ENCODE data around the gene LDLRAP1.

The LDLRAP1 gene

DNA sequence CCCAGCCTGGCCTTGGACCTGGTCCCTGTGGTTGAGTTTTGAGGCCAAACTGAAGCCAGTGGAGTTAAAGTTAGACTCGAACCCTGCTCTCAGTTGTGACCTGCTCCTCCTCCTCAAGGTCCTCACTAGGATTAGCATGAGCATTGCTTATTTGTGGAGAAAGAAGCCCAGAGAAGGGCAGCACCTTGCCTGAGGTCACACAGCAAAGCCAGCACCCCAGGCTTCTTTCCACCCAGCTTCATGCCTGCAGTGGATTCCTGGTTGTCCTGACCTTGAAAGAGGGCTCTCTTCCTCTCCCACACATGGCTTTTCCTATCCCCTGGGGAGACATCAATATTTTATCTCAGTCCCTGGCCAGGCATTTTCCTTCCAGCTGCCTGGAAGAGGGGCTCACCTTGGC lies 2.8 kb downstream of the LDLRAP1 start:
- H3K9me3 ChIP-seq (ENCODE audit: insufficient read depth, low read depth, low read length), result no peaks in the 10 kb centered on the region
- H3K36me3 ChIP-seq (ENCODE audit: insufficient read depth, low read length), result no peaks in the 10 kb centered on the region
- H3K9ac ChIP-seq (ENCODE audit: low read depth, low read length, poor library complexity, severe bottlenecking), result no peak overlapping the region
- H3K9me2 ChIP-seq (replicated peaks; ENCODE audit: low read depth, low read length), result no peaks in the 10 kb centered on the region
- no peak overlapping the region for H3K4me3 ChIP-seq (ENCODE audit: low read length, poor library complexity, severe bottlenecking)
- no peak for TF ChIP-seq EZH2phosphoT487 (IDR thresholded peaks at IDR 0.05; ENCODE audit: borderline replicate concordance)
- TF ChIP-seq, protein P1, sequence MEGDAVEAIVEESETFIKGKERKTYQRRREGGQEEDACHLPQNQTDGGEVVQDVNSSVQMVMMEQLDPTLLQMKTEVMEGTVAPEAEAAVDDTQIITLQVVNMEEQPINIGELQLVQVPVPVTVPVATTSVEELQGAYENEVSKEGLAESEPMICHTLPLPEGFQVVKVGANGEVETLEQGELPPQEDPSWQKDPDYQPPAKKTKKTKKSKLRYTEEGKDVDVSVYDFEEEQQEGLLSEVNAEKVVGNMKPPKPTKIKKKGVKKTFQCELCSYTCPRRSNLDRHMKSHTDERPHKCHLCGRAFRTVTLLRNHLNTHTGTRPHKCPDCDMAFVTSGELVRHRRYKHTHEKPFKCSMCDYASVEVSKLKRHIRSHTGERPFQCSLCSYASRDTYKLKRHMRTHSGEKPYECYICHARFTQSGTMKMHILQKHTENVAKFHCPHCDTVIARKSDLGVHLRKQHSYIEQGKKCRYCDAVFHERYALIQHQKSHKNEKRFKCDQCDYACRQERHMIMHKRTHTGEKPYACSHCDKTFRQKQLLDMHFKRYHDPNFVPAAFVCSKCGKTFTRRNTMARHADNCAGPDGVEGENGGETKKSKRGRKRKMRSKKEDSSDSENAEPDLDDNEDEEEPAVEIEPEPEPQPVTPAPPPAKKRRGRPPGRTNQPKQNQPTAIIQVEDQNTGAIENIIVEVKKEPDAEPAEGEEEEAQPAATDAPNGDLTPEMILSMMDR (conservative IDR thresholded peaks at IDR 0.05; ENCODE audit: low read length), result no peak
- no peaks in the 10 kb centered on the region for H3K27me3 ChIP-seq (ENCODE audit: insufficient read depth, low read length, poor library complexity, severe bottlenecking)
- no peak overlapping the region for H3K4me2 ChIP-seq (ENCODE audit: low read depth, low read length, poor library complexity, severe bottlenecking)
- H3K4me1 ChIP-seq (ENCODE audit: insufficient read depth, low read length, poor library complexity, severe bottlenecking), result peaks cover 12% of the 10 kb centered on the region
- H4K20me1 ChIP-seq (ENCODE audit: insufficient read depth, low read length, poor library complexity, severe bottlenecking), result no peaks in the 10 kb centered on the region
- H3K79me2 ChIP-seq (ENCODE audit: insufficient read depth, low read length), result no peaks in the 10 kb centered on the region
- no peaks in the 10 kb centered on the region for H3F3A ChIP-seq (ENCODE audit: low read depth)
- H2AFZ ChIP-seq (ENCODE audit: low read length), result no peak overlapping the region

DNA sequence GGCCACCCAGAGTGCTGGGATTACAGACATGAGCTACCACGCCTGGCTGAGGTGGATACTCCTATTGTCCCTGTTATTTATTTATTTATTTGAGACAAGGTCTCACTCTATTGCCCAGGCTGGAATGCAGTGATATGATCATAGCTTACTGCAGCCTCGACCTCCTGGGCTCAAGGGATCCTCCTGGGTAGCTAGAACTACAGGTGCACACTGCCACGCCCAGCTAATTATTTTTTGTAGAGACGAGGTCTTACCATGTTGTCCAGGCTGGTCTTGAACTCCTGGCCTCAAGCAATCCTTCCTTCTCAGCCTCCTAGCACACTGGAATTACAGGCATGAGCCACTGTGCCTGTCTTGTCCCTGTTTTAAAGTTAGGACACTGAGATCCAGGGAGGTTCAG lies 5.2 kb downstream of the LDLRAP1 start:
- H3K27me3 ChIP-seq (ENCODE audit: insufficient read depth, low read length, poor library complexity, severe bottlenecking), result no peaks in the 10 kb centered on the region
- H4K20me1 ChIP-seq (ENCODE audit: insufficient read depth, low read length, poor library complexity, severe bottlenecking), result no peaks in the 10 kb centered on the region
- H3K9me3 ChIP-seq (ENCODE audit: insufficient read depth, low read depth, low read length), result no peaks in the 10 kb centered on the region
- H3K4me3 ChIP-seq (ENCODE audit: low read length, poor library complexity, severe bottlenecking), result no peak overlapping the region
- H3K4me1 ChIP-seq (ENCODE audit: insufficient read depth, low read length, poor library complexity, severe bottlenecking), result peaks cover 12% of the 10 kb centered on the region
- H3K36me3 ChIP-seq (ENCODE audit: insufficient read depth, low read length), result no peaks in the 10 kb centered on the region
- H2AFZ ChIP-seq (ENCODE audit: low read length), result no peak overlapping the region
- H3F3A ChIP-seq (ENCODE audit: low read depth), result no peaks in the 10 kb centered on the region
- no peak overlapping the region for H3K4me2 ChIP-seq (ENCODE audit: low read depth, low read length, poor library complexity, severe bottlenecking)
- H3K9me2 ChIP-seq (replicated peaks; ENCODE audit: low read depth, low read length), result no peaks in the 10 kb centered on the region
- no peak for TF ChIP-seq EZH2phosphoT487 (IDR thresholded peaks at IDR 0.05; ENCODE audit: borderline replicate concordance)
- TF ChIP-seq, protein P1 (conservative IDR thresholded peaks at IDR 0.05; ENCODE audit: low read length), result no peak
- no peak overlapping the region for H3K9ac ChIP-seq (ENCODE audit: low read depth, low read length, poor library complexity, severe bottlenecking)
- H3K79me2 ChIP-seq (ENCODE audit: insufficient read depth, low read length), result no peaks in the 10 kb centered on the region

DNA sequence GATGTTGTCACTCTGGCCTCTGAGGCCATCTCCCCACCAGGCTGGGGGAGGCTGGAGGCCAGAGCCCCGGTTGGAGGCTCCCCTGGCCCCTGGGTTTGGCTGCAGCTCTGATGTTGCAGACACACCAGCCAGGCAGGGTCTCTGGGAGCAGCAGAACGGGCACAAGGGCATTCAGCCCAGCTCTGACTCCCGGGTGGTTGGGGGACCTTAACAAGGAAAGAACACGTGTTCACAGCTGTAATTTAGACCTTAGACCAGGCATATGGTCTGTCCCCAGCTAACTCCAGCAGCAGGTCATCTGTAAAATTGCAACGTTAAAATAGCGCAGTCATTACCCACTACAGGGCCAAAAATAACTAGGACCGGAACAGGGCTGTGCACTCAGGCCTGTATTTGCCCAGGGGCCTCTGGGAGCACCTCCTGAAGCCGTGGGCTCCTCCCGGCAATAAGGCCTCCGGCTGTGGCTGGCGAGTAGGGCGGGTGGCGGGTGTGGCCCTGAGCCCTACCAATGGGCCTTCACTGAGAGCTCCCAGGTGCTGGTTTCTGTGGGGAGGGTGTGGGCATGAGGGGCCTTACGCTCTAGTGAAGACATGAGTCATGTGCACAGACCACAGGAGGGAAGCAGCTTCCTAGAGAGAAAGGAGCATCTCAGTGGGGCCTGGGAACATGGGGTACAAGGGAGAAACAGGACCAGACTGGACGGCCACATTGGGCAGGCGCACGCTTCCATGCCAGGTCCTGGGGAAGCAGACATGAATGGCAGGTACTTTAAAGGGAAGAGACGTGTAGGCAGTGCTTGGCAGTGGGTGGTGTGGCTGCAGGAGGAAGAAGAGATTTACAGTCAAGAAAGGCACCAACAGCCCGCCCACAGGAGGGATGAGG lies 6.1 kb downstream of the LDLRAP1 start:
- no peaks in the 10 kb centered on the region for H3K79me2 ChIP-seq (ENCODE audit: insufficient read depth, low read length)
- no peak overlapping the region for H3K9ac ChIP-seq (ENCODE audit: low read depth, low read length, poor library complexity, severe bottlenecking)
- no peaks in the 10 kb centered on the region for H3K36me3 ChIP-seq (ENCODE audit: insufficient read depth, low read length)
- no peaks in the 10 kb centered on the region for H3K27me3 ChIP-seq (ENCODE audit: insufficient read depth, low read length, poor library complexity, severe bottlenecking)
- peaks cover 12% of the 10 kb centered on the region for H3K4me1 ChIP-seq (ENCODE audit: insufficient read depth, low read length, poor library complexity, severe bottlenecking)
- no peak overlapping the region for H3K4me3 ChIP-seq (ENCODE audit: low read length, poor library complexity, severe bottlenecking)
- no peak overlapping the region; the same call in 1 of the 2 replicates for H2AFZ ChIP-seq (ENCODE audit: low read length)
- H3K9me2 ChIP-seq (replicated peaks; ENCODE audit: low read depth, low read length), result no peaks in the 10 kb centered on the region
- no peaks in the 10 kb centered on the region for H3F3A ChIP-seq (ENCODE audit: low read depth)
- no peaks in the 10 kb centered on the region for H3K9me3 ChIP-seq (ENCODE audit: insufficient read depth, low read depth, low read length)
- peak overlapping the region; percentile 26 for H3K4me2 ChIP-seq (ENCODE audit: low read depth, low read length, poor library complexity, severe bottlenecking)
- no peaks in the 10 kb centered on the region for H4K20me1 ChIP-seq (ENCODE audit: insufficient read depth, low read length, poor library complexity, severe bottlenecking)
- TF ChIP-seq EZH2phosphoT487 (IDR thresholded peaks at IDR 0.05; ENCODE audit: borderline replicate concordance), result no peak
- TF ChIP-seq, protein P1 (conservative IDR thresholded peaks at IDR 0.05; ENCODE audit: low read length), result no peak
